ELR (cell line): Measurements from ENCODE around the gene OMA1.
A peak's percentile ranks its signal among the peaks of the same experiment; 100 is the strongest.
"Not testable (repeated sequence)": the region's sequence is repeated elsewhere in the genome, so short reads cannot be mapped to it uniquely, and the experiment has no call there.

Source experiments
- DNase-seq: peaks from one replicate; pipeline ENCODE4 v3.0.0-alpha.2; 2015; ENCODE audit warnings: low read depth

Gene OMA1

DNA sequence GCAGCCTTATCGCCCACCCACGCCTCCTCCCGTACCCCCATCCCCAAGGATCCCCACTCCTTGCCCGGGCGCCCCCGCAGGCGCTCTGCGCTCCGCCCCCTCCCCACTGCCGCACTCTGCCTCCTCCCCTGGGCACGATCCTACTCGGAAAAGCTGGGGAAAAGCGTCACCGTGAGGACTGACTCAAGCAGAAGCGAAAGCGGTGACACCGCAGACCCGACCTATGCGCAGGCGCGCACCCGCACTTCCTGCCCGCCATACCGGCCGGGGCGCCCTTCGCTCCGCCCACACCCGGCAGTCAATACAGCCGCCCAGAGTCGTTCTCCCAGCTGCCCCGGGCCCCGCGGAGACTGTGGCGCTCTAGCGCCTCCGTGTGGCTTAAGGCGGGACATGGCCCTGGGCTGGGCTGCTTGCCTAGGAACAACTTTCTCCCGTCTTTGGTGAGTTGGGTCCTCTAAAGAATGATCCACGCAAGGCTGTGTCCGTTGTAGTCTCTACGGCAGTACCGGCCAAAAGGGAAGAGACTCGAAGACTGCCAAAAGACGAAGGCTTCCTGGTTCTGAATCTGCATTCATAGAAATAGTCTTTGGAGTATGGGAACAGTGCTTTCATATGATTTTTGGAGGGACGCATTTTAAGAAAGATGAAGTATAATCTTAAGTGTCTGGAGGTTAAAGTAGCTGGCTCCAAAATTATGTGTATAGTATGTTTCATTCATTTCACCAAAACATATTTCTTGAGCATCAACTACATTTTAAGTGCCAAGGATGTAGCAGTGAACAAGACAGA, at the start of gene OMA1:
TSS of gene OMA1 (minus strand) at position 207 of the 789 bp plus-strand sequence. CDS start 7,432 bp downstream, outside the sequence.
- peak; percentile 96 for DNase-seq

DNA sequence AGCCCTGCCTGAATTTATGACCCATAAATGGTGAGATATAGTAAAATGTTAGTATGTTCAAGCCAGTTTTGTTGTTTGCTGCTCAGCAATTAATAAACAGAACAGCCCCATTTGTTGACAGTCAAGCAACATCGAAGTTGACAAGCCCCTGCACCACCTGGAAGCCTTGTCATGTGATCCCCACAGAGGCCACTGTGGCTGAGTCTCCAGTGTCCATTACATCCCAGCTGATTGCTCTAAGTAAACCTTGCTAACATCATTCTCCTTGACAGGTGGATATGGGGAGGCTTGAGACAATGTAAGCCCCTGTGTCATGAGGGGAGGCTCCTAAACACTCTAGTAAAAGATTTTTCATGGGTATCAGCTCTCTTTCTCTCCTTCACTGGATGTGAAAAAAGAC, 48.0 kb upstream of the OMA1 start:
- no peak for DNase-seq

DNA sequence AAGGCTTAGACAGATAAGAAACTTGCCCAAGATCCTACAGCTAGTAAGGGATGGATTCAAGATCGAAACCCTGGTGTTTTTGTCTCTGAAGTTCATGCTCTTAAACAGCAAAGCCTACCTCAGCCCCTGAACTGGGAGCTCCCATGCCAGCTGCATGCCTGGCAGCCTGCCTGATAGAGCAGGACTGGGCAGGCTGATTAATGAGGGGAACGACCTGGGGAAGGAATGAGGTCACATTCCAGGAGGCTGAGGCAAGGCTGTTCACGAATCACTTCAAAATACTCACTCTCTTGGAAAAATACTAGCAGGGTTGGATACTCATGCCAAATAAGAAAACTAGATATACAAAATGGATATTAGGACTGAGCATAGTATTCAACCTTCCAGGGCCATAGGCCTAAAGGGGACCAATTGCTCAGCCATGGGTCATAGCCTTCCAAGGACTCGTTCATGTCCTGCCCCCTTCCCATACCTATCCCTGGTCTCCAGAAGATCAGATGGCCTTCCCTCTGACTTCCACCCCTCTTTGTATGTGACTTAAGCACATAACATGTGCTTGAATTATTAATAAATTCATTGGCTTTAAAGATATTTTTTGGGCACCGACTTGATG, 46.1 kb upstream of the OMA1 start:
- peak; percentile 87 for DNase-seq

DNA sequence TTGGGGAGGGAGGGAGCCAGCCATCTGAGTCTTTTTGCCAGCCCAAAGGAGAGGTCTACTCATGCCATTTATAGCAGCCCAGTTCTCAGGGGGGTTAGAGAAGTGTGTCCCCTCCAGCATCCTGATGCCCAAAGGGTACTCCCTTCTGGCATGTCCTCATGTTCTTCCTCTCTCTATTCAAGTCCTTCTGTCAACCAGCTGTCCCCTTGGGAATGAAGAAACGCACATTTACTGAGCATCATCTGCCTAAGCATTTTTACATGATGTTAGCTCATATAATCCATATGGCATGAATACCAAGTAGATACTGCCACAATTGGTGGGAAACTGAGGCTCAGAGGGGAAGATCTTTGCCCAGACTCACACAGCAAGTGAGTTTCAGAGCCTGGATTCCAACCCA, 45.3 kb upstream of the OMA1 start:
- no peak for DNase-seq

DNA sequence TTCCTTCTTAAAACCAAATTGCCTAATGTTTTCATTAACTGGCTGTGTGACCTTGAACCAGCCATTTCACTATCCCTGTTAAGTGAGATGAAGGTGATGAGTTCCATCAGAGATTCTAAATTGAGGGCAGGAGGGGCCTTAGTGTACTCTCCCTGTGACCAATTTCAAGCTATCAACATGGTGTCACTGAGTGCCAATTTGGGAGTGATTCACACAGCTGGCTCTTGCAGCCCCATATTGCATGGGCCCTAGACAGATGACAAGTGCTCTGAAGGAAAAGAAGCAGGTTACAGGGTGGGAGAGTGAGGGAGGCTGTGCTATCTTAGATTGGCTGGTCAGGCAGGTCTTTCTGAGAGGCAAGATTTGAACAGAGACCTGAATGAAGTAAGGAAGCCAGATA, 43.5 kb upstream of the OMA1 start:
- DNase-seq, result no peak

DNA sequence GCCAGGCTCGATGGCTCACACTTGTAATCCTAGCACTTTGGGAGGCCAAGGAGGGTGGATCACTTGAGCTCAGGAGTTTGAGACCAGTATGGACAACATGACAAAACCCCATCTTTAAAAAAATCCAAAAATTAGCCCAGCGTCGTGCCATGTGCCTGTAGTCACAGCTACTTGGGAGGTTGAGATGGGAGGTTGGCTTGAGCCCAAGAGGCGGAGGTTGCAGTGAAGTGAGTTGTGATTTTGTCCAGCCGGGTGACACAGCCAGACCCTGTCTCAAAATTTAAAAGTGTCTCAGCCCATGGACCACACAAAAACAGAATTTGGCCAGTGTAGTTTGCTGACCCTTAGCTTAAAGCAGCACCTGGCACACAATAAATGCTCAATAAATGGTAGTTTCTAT, 41.9 kb upstream of the OMA1 start:
- DNase-seq, result no peak

DNA sequence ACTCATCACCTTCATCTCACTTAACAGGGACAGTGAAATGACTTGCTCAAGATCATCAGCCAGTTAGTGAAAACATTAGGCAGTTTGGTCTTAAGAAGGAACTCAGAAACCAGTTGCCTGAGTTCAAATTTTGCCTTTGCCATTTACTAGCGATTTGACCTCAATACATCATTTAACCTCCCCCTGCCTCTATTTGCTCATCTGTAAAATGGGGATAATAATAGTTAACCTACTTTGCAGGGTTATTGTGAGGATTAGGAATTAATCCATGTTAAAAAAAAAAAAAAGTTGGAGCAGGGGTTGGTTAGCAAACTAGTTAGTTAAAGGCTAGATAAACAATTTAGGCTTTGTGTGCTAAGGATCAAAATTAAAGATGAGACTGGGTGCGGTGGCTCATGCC, 41.1 kb upstream of the OMA1 start:
- no peak for DNase-seq

DNA sequence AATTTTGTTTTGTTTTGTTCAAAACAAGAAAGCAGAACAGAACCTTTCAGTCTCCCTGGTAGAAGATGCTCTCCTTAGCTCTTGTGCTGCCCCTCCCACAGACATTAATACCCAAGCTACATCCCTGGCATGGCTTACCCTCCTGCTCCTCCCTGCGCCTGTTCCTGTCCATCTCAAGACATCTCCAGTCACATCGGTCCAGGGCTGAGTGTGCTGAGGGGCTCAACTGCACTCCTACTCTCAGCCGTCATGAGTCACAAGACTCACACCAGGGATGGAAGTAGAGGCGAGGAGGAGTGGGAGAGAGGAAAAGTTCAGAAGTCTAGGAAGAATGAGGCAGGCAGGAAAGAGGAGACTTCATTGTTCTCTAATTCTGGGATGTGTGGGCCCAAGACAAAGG, 39.7 kb upstream of the OMA1 start:
- DNase-seq, result peak; percentile 56

DNA sequence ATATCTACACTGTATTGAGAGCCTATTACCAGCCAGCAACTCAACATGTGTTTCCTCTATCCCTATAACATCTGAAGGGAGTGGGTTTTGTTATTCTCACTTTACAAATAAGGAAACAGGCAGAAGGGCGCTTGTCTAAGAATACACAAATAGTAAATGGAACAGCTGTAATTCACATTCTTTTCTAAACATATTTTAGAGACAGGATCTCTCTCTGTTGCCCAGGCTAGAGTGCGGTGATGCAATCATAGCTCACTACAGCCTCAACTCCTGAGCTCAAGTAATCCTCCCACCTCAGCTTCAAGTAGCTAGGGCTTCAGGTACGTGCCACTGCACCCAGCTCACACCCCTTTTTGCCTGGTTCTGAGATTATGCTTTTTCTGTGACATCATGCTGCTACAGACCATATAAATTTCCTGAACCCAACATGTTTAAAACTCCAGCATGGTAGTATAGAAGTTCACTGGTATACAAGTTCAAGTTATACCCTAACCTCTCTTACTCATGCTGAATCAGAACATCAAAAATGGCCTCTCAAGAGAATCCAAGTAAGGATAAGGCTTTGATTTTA, 39.1 kb upstream of the OMA1 start:
- DNase-seq, result peak; percentile 67

DNA sequence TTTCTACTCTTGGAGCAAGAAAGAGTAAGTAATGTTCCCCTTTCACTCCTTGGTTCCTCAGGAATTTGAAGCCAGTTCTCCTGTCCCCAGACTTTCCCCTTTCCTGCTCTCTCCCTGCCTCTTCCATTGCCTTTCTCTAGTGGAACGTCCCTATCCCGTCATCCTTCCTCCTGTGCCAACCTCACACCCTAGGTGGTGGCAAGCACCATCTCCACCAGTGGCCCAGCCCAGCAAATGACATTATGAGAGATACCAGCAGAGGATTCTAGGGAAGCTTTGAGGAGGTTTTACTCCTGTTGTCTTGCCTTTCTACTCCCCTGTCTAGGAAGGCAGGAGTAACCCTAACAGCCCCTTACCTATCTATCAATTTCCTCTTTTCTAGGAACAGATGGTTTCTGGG, 38.6 kb upstream of the OMA1 start:
- no peak for DNase-seq

DNA sequence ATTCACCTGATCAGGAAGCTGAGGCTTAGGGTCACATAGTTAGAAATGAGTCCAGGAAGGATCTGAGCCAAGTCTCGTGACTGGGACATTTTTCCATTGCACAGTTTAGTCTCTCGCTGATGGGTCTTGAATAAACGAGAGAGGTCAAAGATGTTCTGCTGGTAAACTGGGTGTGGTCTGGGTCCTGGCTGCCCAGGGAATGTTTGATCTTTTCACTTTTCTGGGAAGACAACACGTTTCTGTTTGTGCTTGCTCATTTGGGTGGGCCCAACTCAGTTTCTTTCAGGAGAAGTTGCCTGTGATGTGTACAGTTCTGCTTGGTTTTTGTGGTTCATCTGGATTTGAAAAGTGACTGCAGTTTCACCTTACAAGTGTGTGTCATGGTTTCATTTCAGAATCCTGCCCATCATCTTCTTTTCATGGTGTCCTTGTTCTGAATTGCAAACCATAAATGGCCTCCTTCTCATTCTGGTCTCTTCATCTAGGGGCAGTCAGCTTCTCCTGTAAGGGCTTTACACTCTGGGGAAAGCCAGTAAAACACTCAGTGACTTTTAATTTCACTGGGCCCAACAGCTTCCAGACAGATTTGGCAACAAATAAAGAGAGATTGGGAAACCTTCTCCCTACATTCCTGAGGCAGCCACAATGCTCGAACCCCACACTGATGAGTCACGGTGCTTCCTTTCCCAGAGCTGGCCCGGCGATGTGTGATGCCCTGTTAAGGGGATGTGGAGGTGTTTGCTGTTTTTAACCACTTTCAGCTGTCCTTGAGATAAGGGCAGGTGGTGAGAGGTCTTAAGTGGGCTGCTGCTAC, 37.8 kb upstream of the OMA1 start:
- peak; percentile 96 for DNase-seq

DNA sequence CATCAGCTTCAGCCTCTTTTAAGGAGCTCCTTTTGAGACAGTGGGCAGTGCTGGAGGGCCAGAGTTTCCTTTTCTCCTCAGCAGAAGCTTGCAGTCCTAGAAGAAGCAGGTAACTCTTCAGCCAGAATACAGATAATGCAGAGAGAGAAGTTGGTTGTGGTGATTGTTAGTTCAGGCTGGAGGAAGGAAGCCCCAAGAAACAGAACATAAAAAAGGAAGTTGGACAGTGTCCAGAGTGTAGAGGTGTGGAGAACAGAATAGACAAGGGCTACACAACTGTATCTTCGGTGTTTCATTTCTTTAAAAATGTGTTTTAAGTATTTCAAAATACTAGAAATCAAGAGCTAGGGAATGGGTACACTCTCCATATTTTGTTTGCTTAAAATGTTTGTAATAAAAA, 37.0 kb upstream of the OMA1 start:
- no peak for DNase-seq

DNA sequence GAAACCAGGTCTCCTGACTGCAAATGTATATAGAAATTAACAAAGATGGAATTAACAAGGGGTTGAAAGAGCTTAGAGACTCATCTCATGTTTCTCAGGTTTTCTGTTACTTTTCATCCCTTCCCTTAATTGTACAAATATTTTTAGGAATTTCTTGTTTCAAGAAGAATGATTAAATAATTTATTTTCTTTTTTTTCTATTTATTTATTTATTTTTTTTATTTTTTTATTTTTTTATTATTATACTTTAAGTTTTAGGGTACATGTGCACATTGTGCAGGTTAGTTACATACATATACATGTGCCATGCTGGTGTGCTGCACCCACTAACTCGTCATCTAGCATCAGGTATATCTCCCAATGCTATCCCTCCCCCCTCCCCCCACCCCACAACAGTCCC, 35.6 kb upstream of the OMA1 start:
- not testable (repeated sequence) for DNase-seq

DNA sequence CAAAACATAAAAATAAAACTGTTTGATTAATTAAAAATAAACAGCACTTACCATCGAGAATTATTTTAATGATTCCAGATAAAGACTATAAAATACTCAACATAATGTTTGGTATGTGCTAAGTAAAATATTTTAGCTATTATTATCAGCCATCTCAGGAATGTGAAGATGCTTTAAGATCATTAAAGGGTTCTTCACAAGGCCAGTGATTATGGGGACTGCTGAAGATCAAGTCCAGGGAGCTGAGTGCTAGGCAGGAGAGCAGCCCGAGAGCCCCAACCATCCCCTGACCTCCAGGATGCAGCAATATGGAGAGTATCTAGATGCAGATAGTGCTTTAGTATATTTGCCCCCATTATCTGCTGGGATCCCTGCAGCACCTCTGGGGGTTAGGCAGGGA, 35.1 kb upstream of the OMA1 start:
- DNase-seq, result no peak

DNA sequence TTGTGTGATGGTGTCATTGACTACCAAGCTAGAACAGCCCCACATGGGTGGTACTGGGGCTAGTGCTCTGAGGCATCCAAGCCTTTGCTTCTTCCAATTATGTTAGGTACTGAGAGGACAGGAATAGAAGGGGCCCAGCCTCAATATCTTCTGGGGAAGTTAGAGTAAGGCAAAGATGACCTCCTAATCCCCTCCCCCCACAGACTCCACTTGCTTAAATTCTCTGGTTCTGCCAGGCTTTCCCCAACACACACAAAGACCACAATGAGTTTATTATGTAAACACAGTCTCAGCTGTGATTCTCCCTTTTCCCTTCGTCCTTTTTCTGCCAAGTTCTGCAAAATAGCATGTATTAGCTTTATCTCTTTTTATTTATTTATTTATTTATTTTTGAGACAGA, 33.7 kb upstream of the OMA1 start:
- DNase-seq, result no peak

DNA sequence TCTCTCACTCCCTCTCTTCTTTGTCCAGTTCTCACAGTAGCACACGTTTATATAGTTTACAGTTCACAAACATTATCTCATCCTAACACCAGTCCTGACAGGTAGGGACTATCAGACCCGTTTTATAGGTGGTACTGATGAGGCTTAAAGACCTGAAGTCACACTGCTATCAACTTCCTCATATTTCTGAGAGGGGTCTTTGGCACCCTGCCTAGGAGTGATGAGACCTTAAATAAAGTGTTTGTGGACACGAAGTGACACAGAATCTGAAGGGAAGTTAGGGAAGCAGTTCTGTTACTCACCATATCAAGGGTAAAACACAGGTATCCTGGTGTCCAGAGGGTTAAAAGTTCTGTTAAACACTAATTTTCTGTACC, 31.1 kb upstream of the OMA1 start:
- no peak for DNase-seq

DNA sequence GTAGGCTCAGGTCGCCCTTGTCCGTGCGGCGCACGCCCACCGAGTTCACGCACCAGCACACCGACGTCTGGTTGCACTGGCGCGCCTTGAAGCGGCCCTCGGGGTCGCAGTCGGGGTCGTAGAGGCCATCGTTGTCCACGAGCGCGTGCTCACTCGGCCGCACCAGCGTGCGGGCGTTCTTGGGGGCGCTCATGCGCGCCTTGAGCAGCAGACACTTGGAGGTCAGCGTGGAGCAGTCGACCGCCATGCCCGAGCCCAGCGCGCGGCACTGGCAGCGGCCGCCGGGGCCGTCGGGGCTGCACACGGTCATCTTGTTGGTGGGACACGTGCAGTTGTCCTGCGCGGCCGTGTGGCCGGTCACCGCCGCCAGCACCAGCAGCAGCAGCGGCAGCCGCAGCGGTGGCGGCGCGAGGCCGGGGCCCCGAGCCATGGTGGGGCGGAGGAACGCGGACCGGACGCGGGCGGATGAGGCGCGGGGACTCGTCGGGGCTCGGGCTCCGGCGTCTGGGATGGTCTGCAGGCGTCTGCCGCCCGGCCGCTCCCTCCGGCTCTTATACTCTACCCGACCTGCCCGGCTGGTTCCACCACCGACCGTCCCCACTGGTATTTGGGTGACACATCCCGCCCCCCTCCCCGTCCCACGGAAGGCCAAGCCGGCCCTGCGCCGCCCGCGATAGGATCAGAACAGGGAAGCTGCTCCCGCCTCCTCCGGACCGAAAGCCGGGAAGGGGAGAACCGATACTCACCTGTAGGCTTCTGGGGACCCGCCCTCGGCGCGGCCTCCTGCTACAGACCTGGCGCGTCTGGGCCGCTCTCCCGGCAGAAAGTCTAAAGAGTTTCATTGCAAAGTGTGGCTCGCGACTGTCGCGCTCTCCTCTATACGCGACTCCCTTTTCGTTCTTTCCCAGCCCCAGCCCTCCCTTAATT, 30.5 kb upstream of the OMA1 start, which contains the start of gene TACSTD2:
TSS of gene TACSTD2 (minus strand) at position 526 of the 927 bp plus-strand sequence. CDS start at position 430, 96 bp downstream.
- DNase-seq, result no peak

DNA sequence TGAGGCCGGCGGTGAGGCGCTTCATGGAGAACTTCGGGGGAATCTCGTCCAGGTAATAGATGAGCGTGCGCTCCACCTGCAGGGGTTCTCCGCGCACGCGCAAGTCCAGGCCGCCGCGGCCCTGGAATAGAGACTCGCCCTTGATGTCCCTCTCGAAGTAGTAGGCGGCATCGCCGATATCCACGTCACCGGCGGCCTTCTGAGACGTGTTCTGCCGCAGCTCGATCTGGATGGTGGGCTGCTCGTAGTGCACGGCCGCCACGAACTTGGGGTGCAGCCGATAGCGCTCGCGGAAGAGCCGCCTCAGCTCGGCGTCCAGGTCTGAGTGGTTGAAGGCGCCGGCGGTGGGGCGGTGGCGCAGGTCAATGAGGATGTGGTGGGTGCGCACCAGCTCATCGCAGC, 29.8 kb upstream of the OMA1 start:
- no peak for DNase-seq

DNA sequence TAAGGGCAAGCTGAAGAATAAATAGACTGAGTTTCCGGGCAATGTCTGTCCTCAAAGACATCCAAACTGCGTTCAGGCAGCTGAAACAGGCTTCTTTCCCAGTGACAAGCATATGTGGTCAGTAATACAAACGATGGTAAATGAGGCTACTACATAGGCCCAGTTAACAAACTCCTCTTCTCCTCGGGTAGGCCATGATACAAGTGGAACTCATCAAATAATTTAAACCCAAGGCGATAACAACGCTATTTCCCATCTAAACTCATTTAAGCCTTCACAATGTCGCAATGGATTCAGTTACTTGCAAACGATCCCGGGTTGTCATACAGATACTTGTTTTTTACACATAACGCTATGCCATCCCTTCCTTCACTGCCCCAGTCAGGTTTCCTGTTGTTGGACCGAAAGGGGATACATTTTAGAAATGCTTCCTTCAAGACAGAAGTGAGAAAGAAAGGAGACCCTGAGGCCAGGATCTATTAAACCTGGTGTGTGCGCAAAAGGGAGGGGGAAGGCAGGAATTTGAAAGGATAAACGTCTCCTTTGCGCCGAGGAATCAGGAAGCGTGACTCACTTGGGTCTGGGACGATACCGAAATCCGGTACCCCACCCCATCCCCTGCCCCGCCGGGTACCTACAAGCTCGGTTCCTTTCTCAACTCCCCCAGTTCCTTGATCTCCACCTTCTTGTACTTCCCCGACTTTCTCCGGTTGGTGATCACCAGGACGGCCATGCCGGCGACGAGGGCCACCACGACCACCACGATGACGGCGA, 29.2 kb upstream of the OMA1 start:
- DNase-seq, result no peak

DNA sequence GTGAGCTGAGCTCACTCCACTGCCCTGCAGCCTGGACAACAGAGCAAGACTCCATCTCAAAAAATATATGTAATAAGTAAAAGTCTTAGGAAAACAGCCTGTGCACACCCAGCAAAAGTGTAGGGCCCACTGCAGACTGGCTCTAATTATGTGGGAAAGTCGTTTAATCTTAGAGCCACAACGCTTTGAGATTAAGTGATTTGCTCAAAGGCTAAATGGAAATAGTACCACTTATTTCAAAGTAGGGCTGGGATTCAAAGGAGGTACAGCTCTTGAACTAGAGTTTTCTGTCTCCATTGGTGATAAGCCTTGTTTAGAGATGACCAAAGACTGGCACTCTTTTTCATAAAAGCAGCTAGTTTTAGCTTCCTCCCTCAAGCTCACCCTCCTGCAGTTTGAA, 28.3 kb upstream of the OMA1 start:
- no peak for DNase-seq
